HL-60/S4 (cell line): ENCODE results near the gene FOXD1.
"Not testable (repeated sequence)": the region's sequence is repeated elsewhere in the genome, so short reads cannot be mapped to it uniquely, and the experiment has no call there.

Source experiments
- in situ Hi-C: fragments of 300-500 bp; cut with MboI; formaldehyde crosslinking; loops from 2 replicates; pipeline ENCODE4 v1.14.3; 2022; ENCODE audit warnings: low sequenced_read_pairs

FOXD1 gene

GRCh38 chr5:73448463-73449136 is at the start of gene FOXD1:
Gene FOXD1, minus strand, starts transcription at chr5:73448777. Its CDS starts 415 bp downstream, at chr5:73448362.
- in situ Hi-C loops: no loop called here

GRCh38 chr5:73497497-73498056 is 49.0 kb upstream of the FOXD1 start:
- in situ Hi-C loops: no loop called here

- in situ Hi-C loops: no loop called here
Observed at GRCh38 chr5:73496984-73497457, 48.4 kb upstream of the FOXD1 start.

GRCh38 chr5:73495772-73496335 is 47.3 kb upstream of the FOXD1 start:
- in situ Hi-C loops: no loop called here

- in situ Hi-C loops: no loop called here
Observed at GRCh38 chr5:73494721-73495120, 46.1 kb upstream of the FOXD1 start.

GRCh38 chr5:73493421-73493820 is 44.8 kb upstream of the FOXD1 start:
- in situ Hi-C loops: no loop called here

GRCh38 chr5:73491155-73491554 is 42.6 kb upstream of the FOXD1 start:
- in situ Hi-C loops: no loop called here

GRCh38 chr5:73490088-73490487 is 41.5 kb upstream of the FOXD1 start:
- in situ Hi-C loops: no loop called here

GRCh38 chr5:73488806-73489205 is 40.2 kb upstream of the FOXD1 start:
- in situ Hi-C loops: no loop called here

GRCh38 chr5:73487815-73488214 is 39.2 kb upstream of the FOXD1 start:
- in situ Hi-C loops: no loop called here

- in situ Hi-C loops: not testable (repeated sequence)
Observed at GRCh38 chr5:73487257-73487656, 38.7 kb upstream of the FOXD1 start.

- in situ Hi-C loops: no loop called here
Observed at GRCh38 chr5:73486119-73486899, 37.7 kb upstream of the FOXD1 start.

- in situ Hi-C loops: no loop called here
Observed at GRCh38 chr5:73485715-73486114, 37.1 kb upstream of the FOXD1 start.

GRCh38 chr5:73484511-73484910 is 35.9 kb upstream of the FOXD1 start:
- in situ Hi-C loops: no loop called here

GRCh38 chr5:73483676-73484075 is 35.1 kb upstream of the FOXD1 start:
- in situ Hi-C loops: no loop called here

GRCh38 chr5:73482383-73483136 is 34.0 kb upstream of the FOXD1 start:
- in situ Hi-C loops: no loop called here

- in situ Hi-C loops: no loop called here
Observed at GRCh38 chr5:73480500-73480899, 31.9 kb upstream of the FOXD1 start.

- in situ Hi-C loops: no loop called here
Observed at GRCh38 chr5:73472116-73472515, 23.5 kb upstream of the FOXD1 start.

GRCh38 chr5:73471654-73472053 is 23.1 kb upstream of the FOXD1 start:
- in situ Hi-C loops: no loop called here

GRCh38 chr5:73469878-73470277 is 21.3 kb upstream of the FOXD1 start:
- in situ Hi-C loops: no loop called here

GRCh38 chr5:73468638-73469037 is 20.1 kb upstream of the FOXD1 start:
- in situ Hi-C loops: not testable (repeated sequence)
